Ureter (tissue), 1 donor: ENCODE results near the gene TAMM41. TPM values are rescaled to one million over a fixed set of nuclear protein-coding genes. Genes with fewer than 3 reads are reported as not detected.
A peak's percentile ranks its signal among the peaks of the same experiment; 100 is the strongest.
"Not testable (repeated sequence)": the region's sequence is repeated elsewhere in the genome, so short reads cannot be mapped to it uniquely, and the experiment has no call there.

Experiments
- DNase-seq: peaks from one replicate; pipeline ENCODE4 v3.0.0-alpha.2; 2020; ENCODE audit warnings: low spot score
- total RNA-seq: library from RNA; stranded (reverse); gene quantifications from one replicate; pipeline ENCODE4 v1.2.4, GENCODE V29; 2023
- donor health status: DM: yes; HTN: yes; CAD: no.

TAMM41 gene
- 47.3 TPM for total RNA-seq

GRCh38 chr3:11846281-11847266, at the start of gene TAMM41:
Gene TAMM41 (minus strand): TSS chr3:11846885. CDS start chr3:11846636, 249 bp downstream.
- peak; percentile 94 for DNase-seq

GRCh38 chr3:11878837-11879236, 32.2 kb upstream of the TAMM41 start:
- no peak for DNase-seq

- not testable (repeated sequence) for DNase-seq
Observed at GRCh38 chr3:11874707-11875106, 28.0 kb upstream of the TAMM41 start.

GRCh38 chr3:11863739-11864138, 17.1 kb upstream of the TAMM41 start:
- DNase-seq: not testable (repeated sequence)

- not testable (repeated sequence) for DNase-seq
Observed at GRCh38 chr3:11862584-11862983, 15.9 kb upstream of the TAMM41 start.

- DNase-seq: not testable (repeated sequence)
Observed at GRCh38 chr3:11862145-11862544, 15.5 kb upstream of the TAMM41 start.

GRCh38 chr3:11860213-11860612, 13.5 kb upstream of the TAMM41 start:
- DNase-seq: not testable (repeated sequence)

- DNase-seq: no peak
Observed at GRCh38 chr3:11853450-11853849, 6.8 kb upstream of the TAMM41 start.

GRCh38 chr3:11850003-11850402, 3.3 kb upstream of the TAMM41 start:
- no peak for DNase-seq

GRCh38 chr3:11847607-11848006, 922 bp upstream of the TAMM41 start:
- DNase-seq: no peak

GRCh38 chr3:11845651-11846050, 1.0 kb downstream of the TAMM41 start:
- no peak for DNase-seq

- DNase-seq: no peak
Observed at GRCh38 chr3:11844891-11845290, 1.8 kb downstream of the TAMM41 start.

- no peak for DNase-seq
Observed at GRCh38 chr3:11835028-11835639, 11.6 kb downstream of the TAMM41 start.

- no peak for DNase-seq
Observed at GRCh38 chr3:11832981-11833905, 13.4 kb downstream of the TAMM41 start.

GRCh38 chr3:11829416-11829815, 17.3 kb downstream of the TAMM41 start:
- DNase-seq: no peak

GRCh38 chr3:11826628-11827265, 19.9 kb downstream of the TAMM41 start:
- no peak for DNase-seq

- DNase-seq: no peak
Observed at GRCh38 chr3:11825301-11825700, 21.4 kb downstream of the TAMM41 start.

- no peak for DNase-seq
Observed at GRCh38 chr3:11820531-11821041, 26.1 kb downstream of the TAMM41 start.

- DNase-seq: no peak
Observed at GRCh38 chr3:11819146-11819689, 27.5 kb downstream of the TAMM41 start.

- DNase-seq: no peak
Observed at GRCh38 chr3:11818033-11818432, 28.7 kb downstream of the TAMM41 start.

- no peak for DNase-seq
Observed at GRCh38 chr3:11815111-11815510, 31.6 kb downstream of the TAMM41 start.
